Heart left ventricle (tissue), 13 donors: ENCODE results near the gene TNS4.

Experiments used
- CTCF ChIP-seq, 12 donors: fragments of 200-600 bp; sonication (generic) in 4 of 12; IDR thresholded peaks; one replicate each; pipeline versions ENCODE4 v1.5.0 to v1.8.0; 2018 to 2022; ENCODE audit warnings: antibody characterized with exemption in 12 of 12, mild to moderate bottlenecking in 5 of 12
- POLR2A ChIP-seq, 2 donors: fragments of 450-650 bp; IDR thresholded peaks; one replicate each; pipeline ENCODE4 v1.6.1; 2017; ENCODE audit warnings: antibody characterized with exemption in 2 of 2, mild to moderate bottlenecking in 2 of 2, moderate library complexity in 2 of 2
- donor health status: ischemic (EF 13 %, LVEDD 7.1; RV severe dilation, severe dysfunction).
- donor health status: DM: no; HTN: yes; CAD: no.
- donor health status: DM: no; HTN: no; CAD: no.
- donor health status: ischemic (EF 25% LVEDD 6.9; RV normal size, moderate dysfunction).
- donor health status: ischemic (EF 25% LVEDD 5.7; RV mildly dilated, moderate dysfunction).
- donor health status: ischemic (EF 35%, LVEDD 5.7; RV mildly dilated, moderate dysfunction).
- donor health status: nonischemic (EF 11% LVEDD 7.7; RV severe dilation, severe dysfunction).
- donor health status: DM: yes; HTN: yes; CAD: no.
- donor health status: PGD.
- donor health status: ischemic (EF 29% LVEDD 5.4; RV normal size, mild dysfunction).
- donor health status: nonischemic (EF 23%, LVEDD 6.1; RV moderate dilation, normal function).

- TF ChIP-seq CTCF (IDR thresholded peaks at IDR 0.05), result no peak
- TF ChIP-seq POLR2A (IDR thresholded peaks at IDR 0.05), result no peak
Measured at GRCh38 chr17:40542558-40543411, 41.4 kb upstream of the TNS4 start.
